Measurements from ENCODE around the gene ZNF316.
A peak's percentile ranks its signal among the peaks of the same experiment; 100 is the strongest.

DNA sequence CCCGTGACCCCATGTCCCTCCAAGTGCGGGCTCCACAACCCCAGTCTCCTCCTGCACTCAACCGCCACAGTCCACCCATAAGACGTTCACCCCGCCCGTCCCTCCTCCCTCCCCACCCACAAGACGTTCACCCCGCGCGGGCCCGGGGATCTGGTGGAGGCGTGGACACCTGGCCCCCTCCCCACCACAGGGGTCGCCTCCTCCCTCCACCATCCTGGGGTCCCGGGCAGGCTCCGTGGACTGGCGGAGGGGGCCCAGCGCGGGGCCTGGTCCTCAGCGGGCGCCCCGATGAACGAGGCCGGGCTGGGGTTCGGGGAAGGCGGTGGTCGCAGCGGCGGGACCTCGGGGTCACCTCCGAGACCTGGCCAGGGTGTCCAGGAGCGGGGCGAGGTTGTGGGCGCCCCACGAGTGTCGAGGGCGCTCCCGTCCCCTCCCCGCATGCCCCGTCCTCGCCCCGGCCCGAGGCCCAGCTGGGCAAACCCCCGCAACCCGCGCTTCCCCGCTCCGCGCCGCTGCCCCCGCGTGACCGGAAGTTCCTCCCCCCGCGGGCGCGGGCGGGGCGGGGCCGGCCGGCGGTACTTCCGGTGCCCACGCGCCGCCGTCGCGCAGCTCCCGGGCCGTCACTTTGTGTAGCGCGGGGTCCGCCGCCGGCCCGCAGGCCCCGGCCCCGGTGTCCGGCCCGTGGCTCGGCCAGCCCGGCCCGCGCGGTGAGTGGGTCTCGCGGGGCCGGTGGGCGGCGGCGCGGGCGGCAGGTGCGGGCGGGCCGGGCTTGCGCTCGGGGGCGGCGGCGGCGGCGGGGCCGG is at the start of gene ZNF316:
- TF ChIP-seq, protein P1, sequence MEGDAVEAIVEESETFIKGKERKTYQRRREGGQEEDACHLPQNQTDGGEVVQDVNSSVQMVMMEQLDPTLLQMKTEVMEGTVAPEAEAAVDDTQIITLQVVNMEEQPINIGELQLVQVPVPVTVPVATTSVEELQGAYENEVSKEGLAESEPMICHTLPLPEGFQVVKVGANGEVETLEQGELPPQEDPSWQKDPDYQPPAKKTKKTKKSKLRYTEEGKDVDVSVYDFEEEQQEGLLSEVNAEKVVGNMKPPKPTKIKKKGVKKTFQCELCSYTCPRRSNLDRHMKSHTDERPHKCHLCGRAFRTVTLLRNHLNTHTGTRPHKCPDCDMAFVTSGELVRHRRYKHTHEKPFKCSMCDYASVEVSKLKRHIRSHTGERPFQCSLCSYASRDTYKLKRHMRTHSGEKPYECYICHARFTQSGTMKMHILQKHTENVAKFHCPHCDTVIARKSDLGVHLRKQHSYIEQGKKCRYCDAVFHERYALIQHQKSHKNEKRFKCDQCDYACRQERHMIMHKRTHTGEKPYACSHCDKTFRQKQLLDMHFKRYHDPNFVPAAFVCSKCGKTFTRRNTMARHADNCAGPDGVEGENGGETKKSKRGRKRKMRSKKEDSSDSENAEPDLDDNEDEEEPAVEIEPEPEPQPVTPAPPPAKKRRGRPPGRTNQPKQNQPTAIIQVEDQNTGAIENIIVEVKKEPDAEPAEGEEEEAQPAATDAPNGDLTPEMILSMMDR (IDR thresholded peaks at IDR 0.05), result no peak
- TF ChIP-seq POLR2A (IDR thresholded peaks at IDR 0.05), result peak; percentile 49 to 69

Measured in thyroid gland (tissue), 4 donors.